ENCODE measurements around the gene PGM2.
"Not testable (repeated sequence)": the region's sequence is repeated elsewhere in the genome, so short reads cannot be mapped to it uniquely, and the experiment has no call there.

PGM2 gene

DNA sequence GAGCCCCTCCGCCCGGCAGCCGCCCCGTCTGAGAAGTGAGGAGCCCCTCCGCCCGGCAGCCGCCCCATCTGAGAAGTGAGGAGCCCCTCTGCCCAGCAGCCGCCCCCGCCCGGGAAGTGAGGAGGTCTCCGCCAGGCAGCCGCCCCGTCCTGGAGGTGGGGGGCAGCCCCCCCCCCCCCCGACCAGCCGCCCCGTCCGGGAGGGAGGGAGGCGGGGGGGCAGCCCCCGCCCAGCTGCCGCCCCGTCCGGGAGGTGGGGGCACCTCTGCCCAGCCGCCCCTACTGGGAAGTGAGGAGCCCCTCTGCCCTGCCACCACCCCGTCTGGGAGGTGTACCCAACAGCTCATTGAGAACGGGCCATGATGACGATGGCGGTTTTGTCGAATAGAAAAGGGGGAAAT lies 6.0 kb upstream of the PGM2 start:
- DNase-seq, result not testable (repeated sequence)

DNA sequence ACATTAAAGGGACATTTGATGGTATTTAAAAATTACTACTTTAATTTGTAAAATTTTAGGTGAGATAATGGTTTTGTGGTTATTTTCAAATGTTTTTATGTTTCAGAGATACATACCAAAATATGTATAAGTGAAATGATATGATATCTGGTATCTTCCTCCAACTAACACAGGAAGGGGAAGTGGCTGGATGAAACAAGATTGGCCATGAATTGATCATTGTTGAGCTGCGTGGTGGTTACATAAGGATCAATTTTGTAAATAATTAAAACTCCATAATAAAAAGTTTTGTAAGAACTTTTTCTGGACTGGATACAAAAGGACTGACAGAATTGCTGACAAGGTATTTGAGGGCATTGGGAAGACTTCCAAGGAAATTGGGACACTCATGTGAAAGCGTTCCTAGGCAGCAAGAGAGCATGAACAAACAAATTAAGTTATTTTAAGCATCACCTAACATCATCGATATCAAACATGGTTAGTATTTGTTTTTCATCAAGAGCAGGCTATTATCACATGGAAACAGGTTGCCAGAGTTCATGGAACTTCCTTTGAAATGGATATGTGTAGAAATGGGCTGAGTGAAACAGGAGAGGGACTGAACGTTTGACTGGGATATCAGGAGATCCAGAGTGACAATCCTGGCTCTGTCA lies 4.4 kb upstream of the PGM2 start:
- no peak for DNase-seq

DNA sequence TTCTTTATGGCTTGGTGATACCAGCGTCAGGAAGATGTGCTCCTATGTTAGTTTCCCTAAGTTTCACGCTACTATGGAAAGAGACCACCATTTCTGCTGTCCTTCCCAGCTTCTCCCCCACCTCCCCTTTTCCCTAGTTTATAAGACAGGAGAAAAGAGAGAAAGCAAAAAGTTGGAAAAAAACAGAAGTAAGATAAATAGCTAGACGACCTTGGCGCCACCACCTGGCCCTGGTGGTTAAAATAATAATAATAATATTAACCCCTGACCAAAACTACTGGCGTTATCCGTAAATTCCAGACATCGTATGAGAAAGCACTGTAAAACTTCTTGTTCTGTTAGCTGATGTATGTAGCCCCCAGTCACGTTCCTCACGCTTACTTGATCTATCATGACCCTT lies 985 bp upstream of the PGM2 start:
- not testable (repeated sequence) for DNase-seq

DNA sequence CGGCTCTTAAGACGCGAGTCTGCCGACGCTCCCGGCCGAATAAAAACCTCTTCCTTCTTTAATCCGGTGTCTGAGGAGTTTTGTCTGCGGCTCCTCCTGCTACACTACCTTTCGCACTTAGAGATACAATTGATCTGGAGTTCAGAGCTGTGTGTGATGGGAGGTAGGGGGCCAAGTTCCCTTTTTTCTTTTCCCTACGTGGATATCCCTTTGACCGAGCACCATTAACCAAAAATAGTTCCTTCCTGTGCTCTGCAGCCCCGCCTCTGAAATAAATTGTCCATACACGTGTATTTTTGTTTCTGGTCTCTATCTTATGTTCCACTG lies 555 bp upstream of the PGM2 start:
- DNase-seq, result no peak

DNA sequence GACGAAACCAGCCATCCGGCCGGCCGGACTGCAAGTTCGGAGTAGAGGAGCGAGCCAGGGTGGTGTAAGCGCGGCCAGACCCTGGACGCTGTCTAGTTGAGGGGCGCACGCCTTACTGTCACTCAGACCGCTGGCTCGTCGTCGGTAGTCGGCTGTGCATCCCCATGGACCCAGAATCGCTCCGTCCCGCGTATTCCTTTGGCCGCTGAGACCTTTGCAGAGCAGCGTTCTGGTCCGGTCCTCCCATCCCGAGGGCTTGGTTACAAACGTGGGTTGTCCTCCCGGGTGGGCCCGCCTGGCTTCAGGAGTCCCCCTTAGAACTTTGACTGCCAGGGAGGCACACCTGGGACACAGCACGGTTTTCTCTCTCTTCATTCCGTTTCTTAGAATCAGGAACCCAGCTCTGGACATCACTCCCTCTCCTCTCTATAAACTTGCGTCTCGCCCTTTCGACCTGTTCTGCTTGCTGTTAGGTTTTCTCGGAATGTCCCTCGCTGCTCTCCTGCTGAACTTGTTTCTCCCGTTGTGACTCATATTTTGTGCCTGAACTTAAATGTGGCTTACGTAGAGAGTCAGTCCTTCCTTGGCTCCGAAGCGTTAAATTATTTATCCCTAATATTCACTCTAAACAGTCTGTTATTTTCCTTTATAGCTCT lies 672 bp downstream of the PGM2 start:
- no peak for DNase-seq

DNA sequence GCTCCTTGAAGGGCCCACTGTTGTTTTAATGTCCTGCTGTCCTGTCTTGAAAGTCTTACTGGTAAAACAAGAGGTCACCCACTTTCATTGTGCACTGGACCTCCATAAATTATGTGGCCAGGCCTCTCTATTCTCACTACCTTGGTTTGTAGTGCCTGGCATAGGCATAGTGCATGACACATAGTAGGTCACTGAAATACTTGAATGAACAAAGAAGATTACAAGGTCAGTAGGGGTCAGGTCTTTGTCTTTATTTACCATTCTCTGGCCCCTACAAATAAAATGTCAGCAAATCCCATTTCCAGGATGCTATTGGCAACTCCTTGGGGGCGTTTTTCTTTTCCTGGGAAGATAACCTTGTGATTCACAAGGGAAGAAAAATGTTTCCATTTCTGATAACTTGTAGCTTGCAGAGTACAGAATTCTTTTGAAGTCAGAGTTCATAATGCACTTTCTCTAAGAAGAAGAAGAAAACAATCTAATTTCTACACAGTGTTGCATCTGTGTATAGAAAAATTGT lies 1.4 kb downstream of the PGM2 start:
- DNase-seq, result no peak

DNA sequence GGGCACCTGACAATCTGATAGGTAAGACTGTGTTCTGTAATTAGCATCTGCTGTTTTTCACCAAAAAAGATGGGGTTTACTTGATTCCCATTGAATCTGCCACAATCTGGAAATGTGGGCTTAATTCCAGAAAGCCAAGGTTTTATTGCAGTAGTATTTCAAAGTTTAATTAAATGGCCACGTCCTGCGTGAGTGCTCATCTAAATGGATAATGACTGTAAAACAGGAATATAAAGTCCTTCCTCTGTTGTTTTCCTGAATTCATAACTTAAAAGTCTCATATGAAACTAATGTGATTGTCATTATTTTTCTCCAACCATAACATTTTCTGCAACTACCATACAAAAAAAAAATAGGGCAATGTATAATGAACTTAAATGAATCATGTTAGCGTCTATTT lies 2.4 kb downstream of the PGM2 start:
- DNase-seq, result no peak

DNA sequence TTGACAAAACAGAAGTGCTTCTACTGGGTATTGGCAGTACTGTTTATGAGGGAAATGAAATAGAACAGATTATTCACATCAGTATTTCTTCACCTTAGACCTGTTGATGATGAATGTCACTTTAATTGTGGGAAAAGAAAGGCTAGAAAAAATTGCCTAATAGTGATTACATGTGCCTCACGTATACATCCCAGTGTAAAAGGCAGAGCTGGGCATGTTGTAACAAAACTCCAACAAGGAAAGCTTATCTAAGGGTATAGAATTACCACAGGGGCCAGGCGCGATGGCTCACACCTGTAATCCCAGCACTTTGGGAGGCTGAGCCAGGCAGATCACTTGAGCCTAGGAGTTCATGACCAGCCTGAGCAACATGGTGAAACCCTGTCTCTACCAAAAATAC lies 4.2 kb downstream of the PGM2 start:
- DNase-seq, result no peak

DNA sequence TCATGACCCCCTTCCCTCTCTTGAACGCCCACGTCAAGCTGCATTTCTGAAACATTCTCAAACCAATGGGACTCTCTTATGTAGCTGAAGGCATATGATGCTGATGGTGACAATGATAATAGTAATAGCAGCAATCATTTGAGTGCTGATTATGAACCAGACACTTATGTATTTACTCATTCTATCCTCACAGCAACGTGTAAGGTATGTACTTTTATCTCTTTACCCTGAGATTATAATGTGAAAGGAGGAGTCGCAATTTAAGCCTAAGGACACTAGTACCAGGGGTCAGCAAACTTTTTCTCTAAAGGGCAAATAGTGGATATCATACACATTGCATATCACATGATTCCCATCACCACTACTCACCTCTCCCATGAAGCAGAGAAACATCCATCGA lies 8.5 kb downstream of the PGM2 start:
- DNase-seq, result no peak

DNA sequence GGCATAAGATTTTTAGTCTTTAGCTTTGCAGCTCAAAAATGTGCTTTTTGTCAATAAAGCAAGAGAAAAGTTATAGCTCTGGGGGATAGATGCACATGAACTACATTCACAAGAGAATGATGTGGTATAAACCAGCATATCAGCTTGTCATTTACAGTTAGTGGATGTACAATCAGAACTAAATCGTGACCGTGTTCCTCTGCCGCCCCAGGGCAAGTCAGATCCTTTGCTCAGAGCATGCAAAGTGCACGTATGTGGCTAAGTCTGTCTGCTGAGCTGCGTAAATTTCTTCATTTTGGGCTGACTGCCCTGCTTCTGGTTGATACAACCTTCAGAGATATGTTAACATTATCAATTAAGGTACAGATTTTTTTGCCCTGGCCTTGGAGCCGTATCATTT lies 9.3 kb downstream of the PGM2 start:
- DNase-seq, result no peak

DNA sequence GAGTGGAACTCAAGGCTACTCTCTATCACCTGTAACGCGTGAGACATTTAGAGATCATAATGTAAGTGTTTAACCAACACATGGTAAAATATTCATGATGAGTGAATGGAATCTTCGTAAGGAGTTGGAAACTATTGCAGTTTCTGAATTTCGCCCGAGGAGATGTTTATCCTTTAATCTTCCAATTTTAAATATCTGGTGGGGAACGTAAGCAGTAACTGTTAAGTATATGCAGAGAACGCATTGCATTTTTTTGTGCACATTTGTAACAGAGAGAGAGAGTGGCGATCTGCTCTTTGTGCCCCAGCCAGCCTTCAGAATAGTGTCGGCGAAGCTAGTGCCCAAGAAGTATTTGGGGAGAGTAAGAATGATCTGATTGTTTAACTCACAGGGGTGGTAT lies 9.8 kb downstream of the PGM2 start:
- DNase-seq, result no peak

DNA sequence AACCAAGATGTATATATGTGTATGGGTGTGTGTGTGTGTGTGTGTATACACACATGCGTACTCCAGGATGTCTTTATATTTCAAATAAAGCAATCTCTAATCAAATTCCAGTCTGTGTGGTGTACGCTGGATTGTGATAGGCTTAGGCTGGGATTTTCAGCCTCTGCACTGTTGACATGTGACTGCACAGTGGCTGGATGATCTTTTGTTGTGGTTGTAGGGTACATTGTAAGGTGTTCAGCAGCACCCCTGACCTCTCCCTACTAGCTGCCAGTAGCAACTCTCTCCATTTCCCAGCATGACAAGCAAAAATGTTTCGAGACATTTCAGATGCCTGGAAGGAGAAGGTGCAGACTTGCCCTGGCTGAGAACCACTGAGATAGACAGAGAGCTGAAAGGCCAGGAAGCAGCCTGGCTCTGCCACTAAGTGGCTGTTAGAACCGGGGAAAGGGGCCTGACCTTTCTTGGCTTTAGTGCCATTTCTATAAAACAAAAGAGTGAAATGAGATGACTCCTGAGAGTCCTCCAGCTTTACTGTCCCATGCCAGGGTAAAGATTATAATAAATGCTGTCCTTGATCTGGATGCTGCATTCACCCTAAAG lies 10.5 kb downstream of the PGM2 start:
- DNase-seq, result no peak

DNA sequence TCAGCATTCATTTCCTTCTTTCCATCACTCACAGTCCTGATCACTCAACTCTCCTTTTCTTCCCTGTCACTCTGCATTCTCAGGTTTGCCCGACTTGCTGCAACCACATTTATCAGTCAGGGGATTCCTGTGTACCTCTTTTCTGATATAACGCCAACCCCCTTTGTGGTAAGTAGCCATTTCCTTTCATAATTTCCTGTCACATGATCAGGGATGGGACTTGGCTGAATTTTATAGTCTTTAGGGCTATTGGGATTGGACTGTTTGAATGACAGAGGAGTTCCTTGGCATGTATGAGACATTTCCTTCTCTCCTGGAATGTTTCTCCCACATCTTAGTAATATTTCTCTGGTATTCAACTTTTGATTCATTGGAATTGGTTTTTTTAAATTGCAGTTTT lies 11.0 kb downstream of the PGM2 start:
- DNase-seq, result peak; percentile 20

DNA sequence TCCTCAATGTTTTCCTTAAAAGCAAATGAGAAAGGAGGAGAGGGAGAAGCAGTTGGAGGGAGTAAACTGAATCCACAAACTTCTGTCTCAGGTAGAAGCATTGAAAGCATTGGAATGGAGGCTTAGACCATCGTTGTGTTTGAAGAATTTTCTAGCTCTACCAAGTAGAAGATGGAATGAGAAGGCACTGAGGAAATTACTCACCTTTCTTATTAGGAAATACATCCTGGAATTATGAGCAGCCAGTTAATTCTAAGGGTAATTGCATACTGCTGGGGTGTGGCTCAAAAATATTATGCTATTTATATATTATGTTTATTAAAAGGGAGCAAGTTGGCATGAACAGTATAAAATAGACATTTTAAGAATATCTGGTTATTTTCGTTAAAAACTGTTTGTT lies 12.9 kb downstream of the PGM2 start:
- no peak for DNase-seq

DNA sequence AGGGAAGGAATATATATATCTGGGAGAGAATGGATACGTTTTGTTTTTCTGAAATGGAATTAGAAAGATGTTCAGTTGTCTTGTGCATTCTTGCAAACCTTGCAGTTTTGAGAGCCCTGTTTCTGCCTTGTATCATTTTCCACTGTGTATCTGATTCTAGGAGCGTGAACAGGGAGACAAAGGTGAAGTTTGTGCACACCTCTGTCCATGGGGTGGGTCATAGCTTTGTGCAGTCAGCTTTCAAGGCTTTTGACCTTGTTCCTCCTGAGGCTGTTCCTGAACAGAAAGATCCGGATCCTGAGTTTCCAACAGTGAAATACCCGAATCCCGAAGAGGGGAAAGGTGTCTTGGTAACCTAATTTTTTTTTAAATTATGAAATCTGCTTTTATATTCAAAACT lies 17.7 kb downstream of the PGM2 start:
- DNase-seq, result no peak

DNA sequence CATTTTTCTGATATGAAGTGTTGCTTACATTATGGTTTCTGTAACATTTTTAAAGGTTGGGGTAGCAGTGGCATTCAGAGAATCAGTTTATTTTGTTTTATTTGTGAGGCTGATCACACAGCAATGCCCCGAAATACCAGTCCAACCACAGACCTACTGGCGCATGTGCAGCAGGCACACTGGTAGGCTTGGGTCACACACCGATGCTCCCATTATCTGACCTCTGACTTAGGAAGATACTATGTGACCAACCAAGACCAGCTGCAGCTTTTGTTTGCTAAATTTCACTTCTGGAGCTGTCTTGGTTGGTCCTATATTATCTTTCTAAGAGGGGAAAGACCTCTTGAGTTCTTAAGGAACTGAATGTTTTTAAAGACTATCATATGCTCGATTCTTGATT lies 18.7 kb downstream of the PGM2 start:
- DNase-seq, result no peak

DNA sequence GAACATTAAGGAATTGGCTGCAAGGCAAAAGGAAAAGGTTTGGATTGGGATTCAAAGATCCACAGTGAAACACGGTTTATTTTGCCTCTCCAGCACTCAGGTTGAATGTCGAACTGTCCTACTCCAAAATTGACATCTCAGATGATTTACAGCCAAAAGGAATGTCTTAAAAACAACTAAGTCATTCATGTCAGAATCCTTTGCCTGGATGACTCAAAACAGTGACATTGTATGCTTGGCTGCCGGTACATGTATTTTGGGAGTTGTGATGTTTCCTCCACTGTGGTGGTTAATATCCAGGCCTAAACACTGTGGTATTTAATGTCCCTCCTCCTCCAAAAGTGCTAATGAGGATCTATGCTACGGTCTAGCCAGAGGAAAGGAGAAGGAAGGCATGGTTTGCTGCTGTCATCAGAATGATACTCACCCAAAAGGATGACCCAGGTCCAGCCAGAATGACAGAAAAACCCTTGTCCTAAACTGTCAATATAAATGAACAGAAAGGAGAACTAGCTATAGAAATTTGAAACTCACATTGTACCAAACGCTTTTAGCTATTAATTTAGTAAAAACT lies 20.9 kb downstream of the PGM2 start:
- DNase-seq, result no peak

DNA sequence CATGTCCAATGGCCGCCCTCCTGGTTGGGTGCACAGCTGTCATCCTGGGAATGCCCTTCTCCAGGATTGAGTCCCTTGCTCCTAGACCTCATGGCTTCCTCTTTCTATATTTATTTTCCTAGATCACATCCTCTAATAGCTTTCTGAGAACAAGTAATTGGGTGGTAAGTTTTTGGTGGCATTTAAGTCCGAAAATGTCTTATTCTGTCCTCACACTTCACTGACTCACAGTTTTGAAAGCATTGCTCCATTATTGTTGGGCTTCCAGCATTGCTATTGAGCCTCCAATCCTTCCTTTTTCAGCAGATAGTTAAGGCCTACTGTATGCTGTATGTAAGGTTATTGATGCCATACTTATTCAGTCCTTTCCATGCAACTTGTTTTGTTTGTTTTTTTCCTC lies 25.9 kb downstream of the PGM2 start:
- no peak for DNase-seq

DNA sequence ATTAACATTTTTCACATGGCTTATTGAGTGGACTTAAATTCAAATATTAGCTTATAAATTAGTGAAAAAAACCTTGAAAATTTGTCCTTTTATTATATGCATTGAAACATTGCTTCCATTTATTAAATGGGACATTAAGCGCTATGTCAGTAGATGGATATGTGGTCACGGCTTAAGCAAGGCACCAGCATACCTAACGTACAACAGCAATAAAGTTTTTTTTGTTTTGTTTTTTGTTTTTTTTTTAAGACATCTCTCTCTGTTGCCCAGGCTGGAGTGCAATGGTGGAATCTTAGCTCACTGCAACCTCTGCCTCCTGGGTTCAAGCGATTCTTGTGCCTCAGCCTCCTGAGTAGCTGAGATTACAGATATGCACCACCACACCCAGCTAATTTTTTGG lies 31.6 kb downstream of the PGM2 start:
- no peak for DNase-seq

DNA sequence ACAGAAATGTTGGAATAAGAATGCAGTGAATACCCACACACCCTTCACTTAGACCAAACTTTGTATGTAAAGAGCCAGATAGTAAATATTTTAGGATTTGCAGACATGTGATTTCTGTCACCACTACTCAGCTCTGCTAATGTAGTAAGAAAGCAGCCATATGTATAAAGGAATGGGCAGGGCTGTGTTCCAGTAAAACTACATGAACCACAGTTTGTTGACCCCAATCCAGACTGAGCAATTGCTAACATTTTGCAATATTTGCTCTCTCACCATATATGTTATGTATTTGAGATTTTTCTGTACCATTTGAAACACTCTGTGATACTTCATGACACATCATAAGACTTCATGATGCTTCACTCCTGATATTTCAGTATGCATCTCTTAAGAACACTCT lies 32.4 kb downstream of the PGM2 start:
- no peak for DNase-seq

DNA sequence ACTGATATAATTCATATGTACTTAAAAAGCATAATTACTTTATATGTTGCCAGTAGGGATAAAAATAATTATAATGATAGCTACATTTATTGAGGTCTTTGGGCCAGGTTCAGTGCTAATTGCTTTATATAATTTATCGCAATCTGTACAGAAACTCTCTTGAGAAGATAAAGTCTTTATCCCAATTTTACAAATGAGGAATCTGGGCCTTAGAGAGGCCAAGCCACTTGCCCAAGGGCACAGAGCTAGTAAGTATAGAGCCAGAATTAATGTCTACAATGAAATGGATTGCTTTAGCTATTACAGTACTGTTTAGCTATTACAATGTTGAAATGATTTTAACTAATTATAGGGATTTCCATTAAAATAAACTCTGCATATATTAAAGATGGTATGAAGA lies 33.8 kb downstream of the PGM2 start:
- no peak for DNase-seq

DNA sequence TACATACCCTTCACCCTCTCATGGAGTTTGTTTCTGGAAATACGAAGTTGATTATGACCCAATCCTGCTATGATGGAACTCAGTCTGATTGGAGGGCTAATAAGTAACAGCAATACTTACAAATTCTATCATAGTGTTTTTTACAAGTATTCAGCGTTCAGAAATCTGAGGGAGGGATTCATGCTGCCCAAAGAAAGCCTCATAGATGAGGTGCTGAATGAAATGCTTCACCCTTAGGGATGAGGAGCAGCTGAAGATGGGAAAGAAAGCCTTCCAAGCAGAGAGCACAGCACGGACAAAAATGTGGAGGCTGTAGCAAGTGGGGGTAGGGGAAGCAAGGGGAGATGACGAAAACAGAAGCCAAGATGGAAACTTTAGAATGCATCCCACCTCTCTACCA lies 36.5 kb downstream of the PGM2 start:
- no peak for DNase-seq

DNA sequence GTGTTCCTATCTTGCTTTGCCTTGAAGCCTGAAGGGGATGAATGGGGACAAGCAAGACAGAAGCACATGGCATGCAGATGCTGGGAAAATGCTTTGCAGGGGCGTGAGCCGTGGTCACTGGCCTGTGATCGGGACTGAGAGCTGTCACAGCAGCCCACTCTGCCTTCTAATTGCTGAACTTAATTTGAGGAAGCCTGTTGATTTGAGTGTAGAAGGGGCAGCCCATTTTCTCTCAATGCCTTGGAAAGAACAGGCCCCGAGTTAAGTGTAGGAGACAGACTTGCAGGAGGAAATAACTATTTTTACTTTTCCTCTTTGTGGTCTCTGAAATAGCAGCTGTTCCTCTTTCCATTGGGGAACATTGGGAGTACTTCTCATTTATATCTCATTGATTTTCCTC lies 38.3 kb downstream of the PGM2 start:
- DNase-seq, result no peak

DNA sequence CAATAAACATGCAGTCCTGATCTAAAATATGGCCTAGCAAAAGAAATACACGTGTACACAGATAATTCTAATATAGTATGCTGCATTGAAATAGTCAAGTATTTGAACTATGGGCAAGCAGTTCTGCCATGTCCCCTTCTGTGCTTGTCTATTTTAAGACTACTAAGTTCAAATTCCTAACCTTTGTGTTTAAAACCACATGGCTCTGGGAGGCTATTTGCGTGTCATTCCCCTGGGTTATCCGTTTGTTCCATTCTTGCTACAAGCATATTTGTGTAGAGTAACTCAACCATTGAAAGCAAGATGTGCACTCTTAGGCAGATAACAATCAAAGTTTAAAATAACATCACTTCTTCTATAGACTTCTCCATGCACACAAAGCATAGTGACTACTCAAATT lies 39.0 kb downstream of the PGM2 start:
- no peak for DNase-seq
